Measurements from ENCODE around the gene HDAC10.

Gene HDAC10

GRCh38 chr22:50225200-50225969 lies 25.7 kb downstream of the HDAC10 start:
- H3K4me3 ChIP-seq (ENCODE audit: low read length): no peak overlapping the region
- no peak for DNase-seq (ENCODE audit: low read depth)
- TF ChIP-seq, protein P1, sequence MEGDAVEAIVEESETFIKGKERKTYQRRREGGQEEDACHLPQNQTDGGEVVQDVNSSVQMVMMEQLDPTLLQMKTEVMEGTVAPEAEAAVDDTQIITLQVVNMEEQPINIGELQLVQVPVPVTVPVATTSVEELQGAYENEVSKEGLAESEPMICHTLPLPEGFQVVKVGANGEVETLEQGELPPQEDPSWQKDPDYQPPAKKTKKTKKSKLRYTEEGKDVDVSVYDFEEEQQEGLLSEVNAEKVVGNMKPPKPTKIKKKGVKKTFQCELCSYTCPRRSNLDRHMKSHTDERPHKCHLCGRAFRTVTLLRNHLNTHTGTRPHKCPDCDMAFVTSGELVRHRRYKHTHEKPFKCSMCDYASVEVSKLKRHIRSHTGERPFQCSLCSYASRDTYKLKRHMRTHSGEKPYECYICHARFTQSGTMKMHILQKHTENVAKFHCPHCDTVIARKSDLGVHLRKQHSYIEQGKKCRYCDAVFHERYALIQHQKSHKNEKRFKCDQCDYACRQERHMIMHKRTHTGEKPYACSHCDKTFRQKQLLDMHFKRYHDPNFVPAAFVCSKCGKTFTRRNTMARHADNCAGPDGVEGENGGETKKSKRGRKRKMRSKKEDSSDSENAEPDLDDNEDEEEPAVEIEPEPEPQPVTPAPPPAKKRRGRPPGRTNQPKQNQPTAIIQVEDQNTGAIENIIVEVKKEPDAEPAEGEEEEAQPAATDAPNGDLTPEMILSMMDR (IDR thresholded peaks at IDR 0.05; ENCODE audit: insufficient read depth, low read depth, low read length, missing control alignments): no peak

DNA sequence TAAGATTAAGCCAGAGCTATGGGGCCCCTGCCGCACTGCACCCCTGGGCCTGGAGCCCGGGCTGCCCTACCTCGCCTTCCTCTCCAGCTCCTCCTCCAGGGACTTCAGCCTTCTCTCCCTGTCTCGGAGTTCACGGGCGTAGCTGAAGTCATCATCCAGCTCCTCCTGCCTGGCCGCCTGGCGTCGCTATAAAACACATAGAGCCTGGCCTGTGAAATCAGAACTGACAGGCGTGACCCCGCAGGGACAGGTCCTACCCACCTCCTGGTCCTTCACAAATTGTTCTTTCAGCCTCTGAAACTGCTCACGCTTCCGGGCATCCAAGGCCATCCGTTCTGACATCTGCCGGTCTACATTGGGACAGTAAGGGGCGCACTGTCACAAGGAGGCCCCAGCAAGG lies 27.0 kb downstream of the HDAC10 start:
- no peak for DNase-seq (ENCODE audit: low read depth)
- TF ChIP-seq, protein P1 (IDR thresholded peaks at IDR 0.05; ENCODE audit: insufficient read depth, low read depth, low read length, missing control alignments): no peak
- H3K4me3 ChIP-seq (ENCODE audit: low read length): no peak overlapping the region

GRCh38 chr22:50222508-50222907 lies 28.6 kb downstream of the HDAC10 start:
- TF ChIP-seq, protein P1 (IDR thresholded peaks at IDR 0.05; ENCODE audit: insufficient read depth, low read depth, low read length, missing control alignments): no peak
- no peak for DNase-seq (ENCODE audit: low read depth)
- H3K4me3 ChIP-seq (ENCODE audit: low read length): no peak overlapping the region

- DNase-seq (ENCODE audit: low read depth): no peak
- TF ChIP-seq, protein P1 (IDR thresholded peaks at IDR 0.05; ENCODE audit: insufficient read depth, low read depth, low read length, missing control alignments): no peak
- no peak overlapping the region for H3K4me3 ChIP-seq (ENCODE audit: low read length)
These were observed 29.4 kb downstream of the HDAC10 start for GRCh38 chr22:50221410-50222300.

- no peak for DNase-seq (ENCODE audit: low read depth)
- H3K4me3 ChIP-seq (ENCODE audit: low read length): no peak overlapping the region
- TF ChIP-seq, protein P1 (IDR thresholded peaks at IDR 0.05; ENCODE audit: insufficient read depth, low read depth, low read length, missing control alignments): no peak
These were observed 30.3 kb downstream of the HDAC10 start for GRCh38 chr22:50220603-50221409.

DNA sequence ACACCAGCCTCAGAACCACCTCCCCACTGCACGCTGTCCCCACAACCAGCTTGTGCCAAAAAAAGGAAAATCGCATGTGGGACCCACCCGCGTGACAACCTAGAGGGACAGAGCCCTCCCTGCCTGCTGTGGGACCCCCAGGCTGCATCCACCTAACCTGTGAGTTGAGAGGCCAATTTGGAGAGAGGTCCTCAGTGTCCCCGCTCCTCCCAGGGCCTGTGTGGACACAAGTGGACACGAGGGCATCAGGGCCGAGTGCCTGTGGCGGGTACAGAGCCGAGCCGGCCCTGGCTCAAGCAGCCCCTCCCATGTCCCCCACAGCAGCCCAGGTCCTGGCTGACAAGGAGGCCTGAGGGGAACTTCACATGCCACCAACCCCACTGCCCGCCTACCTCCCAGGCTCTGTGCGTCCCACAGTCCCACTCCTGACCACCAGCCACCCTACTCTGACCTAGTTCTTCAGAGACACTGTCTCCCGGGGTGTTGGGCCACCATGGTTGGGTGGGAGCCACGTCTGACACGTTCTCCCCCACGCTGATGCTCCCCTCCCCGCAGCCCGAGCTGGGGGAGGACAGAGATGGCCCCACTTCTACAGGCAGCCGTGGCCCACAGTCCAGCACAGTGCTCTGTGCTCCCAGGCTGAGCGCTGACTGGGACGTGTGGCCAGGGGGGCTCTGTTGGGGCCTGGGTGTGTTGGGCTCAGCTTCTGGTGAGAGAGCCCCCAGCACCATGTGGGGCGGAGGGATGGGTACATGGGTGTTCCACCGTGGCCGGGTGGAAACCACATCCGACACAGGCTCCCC lies 31.1 kb downstream of the HDAC10 start:
- DNase-seq (ENCODE audit: low read depth): no peak
- TF ChIP-seq, protein P1 (IDR thresholded peaks at IDR 0.05; ENCODE audit: insufficient read depth, low read depth, low read length, missing control alignments): no peak
- H3K4me3 ChIP-seq (ENCODE audit: low read length): no peak overlapping the region
